DND-41 (cell line): ENCODE results near the gene TRAPPC6A.

ENCODE experiments used
- ATAC-seq: fragments of 200-7000 bp; cut with Tn5 transposase; 3 replicates; pipeline ENCODE4 v1.9.1; 2021; ENCODE audit warnings: low read depth; ENCODE audit not compliant: insufficient read depth
- DNase-seq: peaks from one replicate; pipeline ENCODE4 v3.0.0-alpha.2; 2020
- H2AFZ ChIP-seq: 2 replicates; pipeline ENCODE4 v1.6.0; 2012; ENCODE audit warnings: low read depth, low read length
- H3K27ac ChIP-seq: 2 replicates; pipeline ENCODE4 v1.5.1; 2012; ENCODE audit warnings: low read length, inconsistent platforms
- H3K27me3 ChIP-seq: fragments of 200-600 bp; sonication (generic); 2 replicates; pipeline ENCODE4 v1.6.0; 2012; ENCODE audit warnings: low read length, mild to moderate bottlenecking, inconsistent platforms; ENCODE audit not compliant: insufficient read depth, poor library complexity
- H3K36me3 ChIP-seq: 2 replicates; pipeline ENCODE4 v1.5.1; 2012; ENCODE audit warnings: low read length, inconsistent platforms; ENCODE audit not compliant: insufficient read depth
- H3K4me1 ChIP-seq: 2 replicates; pipeline ENCODE4 v1.5.1; 2012; ENCODE audit warnings: mild to moderate bottlenecking, low read length; ENCODE audit not compliant: insufficient read depth
- H3K4me2 ChIP-seq: 2 replicates; pipeline ENCODE4 v1.6.0; 2012; ENCODE audit warnings: mild to moderate bottlenecking, moderate library complexity, low read length, inconsistent platforms; ENCODE audit not compliant: insufficient read depth
- H3K4me3 ChIP-seq, 2 experiments: fragments of 200-600 bp in 1 of 2; shearing (Covaris generic) in 1 of 2; 2 replicates each; pipeline ENCODE4 v1.5.1; 2012 to 2016; ENCODE audit warnings: inconsistent platforms in 2 of 2, low read length in 2 of 2, mild to moderate bottlenecking in 2 of 2, low read depth in 1 of 2, moderate library complexity in 1 of 2
- H3K79me2 ChIP-seq: 2 replicates; pipeline ENCODE4 v1.6.0; 2012; ENCODE audit warnings: low read length, inconsistent platforms; ENCODE audit not compliant: insufficient read depth
- H3K9ac ChIP-seq: 2 replicates; pipeline ENCODE4 v1.6.0; 2012; ENCODE audit warnings: low read depth, mild to moderate bottlenecking, inconsistent platforms, low read length, moderate library complexity
- H3K9me3 ChIP-seq: 2 replicates; pipeline ENCODE4 v1.5.1; 2012; ENCODE audit warnings: low read length, moderate library complexity, mild to moderate bottlenecking, inconsistent platforms; ENCODE audit not compliant: insufficient read depth, severe bottlenecking
- H4K20me1 ChIP-seq: 2 replicates; pipeline ENCODE4 v1.6.0; 2012; ENCODE audit warnings: low read length; ENCODE audit not compliant: insufficient read depth
- EZH2 ChIP-seq: IDR thresholded peaks from 3 replicates; pipeline ENCODE4 v1.6.1; 2012; ENCODE audit warnings: borderline replicate concordance, low read depth, mild to moderate bottlenecking, moderate library complexity, low read length, inconsistent platforms; ENCODE audit not compliant: severe bottlenecking
- TF ChIP-seq, protein P1 (sequence below): IDR thresholded peaks from 2 replicates; pipeline ENCODE4 v1.5.1; 2012; ENCODE audit warnings: borderline replicate concordance, low read length, moderate library complexity, mild to moderate bottlenecking; ENCODE audit not compliant: poor library complexity, severe bottlenecking; ENCODE audit errors: extremely low read depth

The TRAPPC6A gene

DNA sequence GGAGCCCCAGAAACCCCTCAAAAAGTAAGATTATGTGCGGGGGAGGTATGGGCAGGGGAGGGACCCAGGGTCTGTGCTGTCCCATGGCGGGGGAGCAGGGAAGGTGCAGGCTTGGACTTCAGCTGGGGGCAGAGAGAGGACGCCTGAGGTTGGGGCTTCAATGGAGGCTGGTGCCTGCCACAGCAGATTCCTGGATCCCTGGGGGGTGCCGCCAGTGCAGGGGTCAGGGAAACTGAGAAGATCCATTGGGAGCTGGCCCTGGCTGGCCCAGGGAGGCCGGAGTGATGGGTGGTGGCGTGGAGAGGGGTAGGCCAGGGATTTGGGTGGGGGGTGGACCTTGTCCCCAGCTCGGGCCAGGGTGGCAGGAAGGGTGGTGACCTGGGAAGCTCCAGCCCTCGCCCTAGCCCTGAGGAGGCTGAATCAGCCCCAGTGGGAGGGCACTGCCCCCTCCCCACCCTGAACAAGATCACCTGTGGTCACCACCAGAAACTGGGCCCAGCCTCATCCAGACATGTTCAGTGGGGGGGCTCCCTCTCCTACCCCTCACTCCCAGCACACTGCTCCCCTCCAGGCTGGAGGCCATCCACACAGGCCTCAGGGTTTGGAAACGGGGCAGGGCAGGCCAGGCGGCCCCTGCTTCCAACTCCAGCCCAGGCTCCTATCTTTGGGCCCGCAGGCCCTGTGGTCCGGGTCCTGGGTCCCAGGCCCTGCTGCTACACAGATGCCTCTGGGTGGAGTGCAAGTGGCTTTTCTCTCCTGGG lies 18.6 kb downstream of the TRAPPC6A start:
- Histone ChIP-seq H3K79me2 (no peaks in the 10 kb centered on the region), H3K9me3 (no peaks in the 10 kb centered on the region), H4K20me1 (peaks cover 6% of the 10 kb centered on the region), H3K4me2 (no peak overlapping the region), H3K36me3 (no peaks in the 10 kb centered on the region), H2AFZ (no peak overlapping the region), H3K27ac (no peak overlapping the region), H3K4me3 (no peak overlapping the region), H3K27me3 (no peaks in the 10 kb centered on the region), H3K9ac (no peak overlapping the region), H3K4me1 (no peaks in the 10 kb centered on the region)
- TF ChIP-seq EZH2: no peak
- TF ChIP-seq, protein P1, sequence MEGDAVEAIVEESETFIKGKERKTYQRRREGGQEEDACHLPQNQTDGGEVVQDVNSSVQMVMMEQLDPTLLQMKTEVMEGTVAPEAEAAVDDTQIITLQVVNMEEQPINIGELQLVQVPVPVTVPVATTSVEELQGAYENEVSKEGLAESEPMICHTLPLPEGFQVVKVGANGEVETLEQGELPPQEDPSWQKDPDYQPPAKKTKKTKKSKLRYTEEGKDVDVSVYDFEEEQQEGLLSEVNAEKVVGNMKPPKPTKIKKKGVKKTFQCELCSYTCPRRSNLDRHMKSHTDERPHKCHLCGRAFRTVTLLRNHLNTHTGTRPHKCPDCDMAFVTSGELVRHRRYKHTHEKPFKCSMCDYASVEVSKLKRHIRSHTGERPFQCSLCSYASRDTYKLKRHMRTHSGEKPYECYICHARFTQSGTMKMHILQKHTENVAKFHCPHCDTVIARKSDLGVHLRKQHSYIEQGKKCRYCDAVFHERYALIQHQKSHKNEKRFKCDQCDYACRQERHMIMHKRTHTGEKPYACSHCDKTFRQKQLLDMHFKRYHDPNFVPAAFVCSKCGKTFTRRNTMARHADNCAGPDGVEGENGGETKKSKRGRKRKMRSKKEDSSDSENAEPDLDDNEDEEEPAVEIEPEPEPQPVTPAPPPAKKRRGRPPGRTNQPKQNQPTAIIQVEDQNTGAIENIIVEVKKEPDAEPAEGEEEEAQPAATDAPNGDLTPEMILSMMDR: no peak
- DNase-seq: no peak
- ATAC-seq: no peak

DNA sequence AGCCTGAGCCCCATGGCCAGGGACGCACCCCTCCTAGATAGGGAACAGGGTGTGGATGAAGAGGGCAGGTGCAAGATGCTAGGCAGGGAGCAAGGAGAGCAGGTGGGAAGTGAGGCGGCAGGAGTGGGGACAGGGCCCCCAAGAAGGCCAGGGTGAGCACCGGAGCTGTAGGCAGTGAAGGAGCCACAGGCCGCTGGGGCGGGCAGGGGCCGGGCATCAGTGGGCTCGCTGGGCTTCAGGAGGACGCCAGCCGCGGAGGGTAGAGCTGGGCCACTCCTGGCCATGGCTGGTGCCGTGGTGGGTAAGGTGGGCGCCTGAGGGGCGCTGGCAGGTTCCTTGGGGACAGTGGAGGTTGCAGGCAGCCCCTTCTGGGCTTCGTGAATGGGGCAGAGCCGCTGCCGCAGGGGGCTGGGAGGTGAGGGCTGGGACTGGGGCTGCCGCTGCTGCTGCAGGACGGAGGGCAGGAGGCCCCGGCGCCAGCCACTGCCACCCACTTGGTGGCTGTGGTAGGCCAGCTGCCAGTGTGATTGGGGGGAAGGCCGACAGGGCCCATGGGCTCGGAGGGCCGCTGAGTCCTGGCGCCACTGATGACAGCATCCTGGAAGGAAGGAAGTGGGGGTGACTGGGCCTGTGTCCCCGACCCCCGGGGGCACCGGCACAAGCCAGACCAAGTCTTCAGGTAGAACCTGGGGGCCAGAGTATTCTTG lies 19.4 kb downstream of the TRAPPC6A start:
- Histone ChIP-seq H3K9me3 (no peaks in the 10 kb centered on the region), H3K9ac (no peak overlapping the region), H3K27me3 (no peaks in the 10 kb centered on the region), H3K4me1 (no peaks in the 10 kb centered on the region), H3K4me3 (no peak overlapping the region), H4K20me1 (peaks cover 3% of the 10 kb centered on the region), H3K36me3 (no peaks in the 10 kb centered on the region), H3K79me2 (no peaks in the 10 kb centered on the region), H3K4me2 (no peak overlapping the region), H2AFZ (no peak overlapping the region), H3K27ac (no peak overlapping the region)
- no peak for DNase-seq
- TF ChIP-seq, protein P1: no peak
- no peak for TF ChIP-seq EZH2
- no peak for ATAC-seq

GRCh38 chr19:45156751-45157150 lies 21.3 kb downstream of the TRAPPC6A start:
- ATAC-seq: no peak
- Histone ChIP-seq H3K27ac (no peak overlapping the region), H3K4me2 (no peak overlapping the region), H3K36me3 (no peaks in the 10 kb centered on the region), H3K27me3 (no peaks in the 10 kb centered on the region), H3K4me1 (no peaks in the 10 kb centered on the region), H3K79me2 (no peaks in the 10 kb centered on the region), H3K9ac (no peak overlapping the region), H2AFZ (no peak overlapping the region), H4K20me1 (peaks cover 3% of the 10 kb centered on the region), H3K9me3 (no peaks in the 10 kb centered on the region), H3K4me3 (no peak overlapping the region)
- TF ChIP-seq, protein P1: no peak
- no peak for TF ChIP-seq EZH2
- no peak for DNase-seq
